OCI-LY7 (cell line): ENCODE results near the gene GRIP1.

ENCODE experiments used
- CTCF ChIP-seq: fragments of 200-600 bp; sonication (generic); conservative IDR thresholded peaks from 2 replicates; pipeline ENCODE4 v1.5.1; 2014; ENCODE audit warnings: mild to moderate bottlenecking, antibody characterized with exemption, low read length, moderate library complexity, mixed read lengths
- EZH2phosphoT487 ChIP-seq: fragments of 200-600 bp; sonication (generic); IDR thresholded peaks from 2 replicates; pipeline ENCODE4 v1.6.1; 2018; ENCODE audit warnings: low read depth, borderline replicate concordance, mild to moderate bottlenecking, mixed run types, antibody characterized with exemption, low read length, moderate library complexity, mixed read lengths

- TF ChIP-seq CTCF (no peak), EZH2phosphoT487 (no peak)
Measured at GRCh38 chr12:66309606-66310005, 369.3 kb downstream of the GRIP1 start.
